ENCODE results near the gene ZNF610.

Gene ZNF610

DNA sequence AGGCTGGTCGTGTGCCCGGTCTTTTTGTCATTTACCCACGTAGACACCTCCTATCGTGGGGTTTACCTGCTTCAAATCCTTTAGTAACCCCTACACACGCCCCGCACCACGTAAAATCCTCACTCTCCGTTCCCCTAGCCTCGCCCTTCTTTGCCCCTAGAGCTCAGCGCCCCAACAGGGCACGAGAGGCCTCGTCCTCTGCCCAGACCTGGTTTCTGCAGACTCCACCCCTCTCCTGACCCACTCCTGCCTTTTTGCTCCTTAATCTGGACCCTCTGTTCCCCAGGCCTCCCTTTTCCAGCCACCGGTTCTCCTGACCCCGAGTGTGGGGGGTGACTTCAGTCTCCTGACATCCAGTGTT is 62.0 kb downstream of the ZNF610 start:
- no peak for DNase-seq

DNA sequence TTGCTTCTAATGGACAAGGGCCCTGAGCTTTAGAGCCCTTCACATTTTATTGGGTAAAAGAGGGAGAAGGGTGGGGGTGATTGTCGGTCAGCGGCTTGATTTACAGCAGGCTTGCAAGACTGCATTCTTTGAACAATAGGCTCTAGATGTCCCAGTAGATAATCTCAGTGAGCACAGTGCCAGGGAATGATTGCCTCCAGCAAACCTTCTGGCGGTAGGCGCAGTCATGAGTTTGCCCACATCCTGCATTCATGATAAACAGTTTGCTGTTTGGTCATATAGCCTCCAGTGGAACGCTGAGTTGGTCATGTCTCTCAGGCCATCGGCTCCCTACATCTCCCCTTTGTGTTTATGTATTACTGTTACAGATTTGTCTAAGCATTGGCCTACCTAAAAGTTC is 74.2 kb downstream of the ZNF610 start:
- no peak for DNase-seq

DNA sequence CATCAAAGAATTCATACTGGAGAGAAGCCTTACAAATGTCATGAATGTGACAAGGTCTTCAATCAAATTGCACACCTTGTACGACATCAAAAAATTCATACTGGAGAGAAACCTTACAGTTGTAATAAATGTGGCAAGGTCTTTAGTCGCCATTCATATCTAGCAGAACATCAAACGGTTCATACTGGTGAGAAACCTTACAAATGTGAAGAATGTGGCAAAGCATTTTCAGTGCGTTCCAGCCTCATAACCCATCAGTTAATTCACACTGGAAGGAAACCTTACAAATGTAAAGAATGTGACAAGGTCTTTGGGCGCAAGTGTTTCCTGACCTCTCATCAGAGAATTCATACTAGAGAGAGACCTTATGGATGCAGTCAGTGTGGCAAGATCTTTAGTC is 79.7 kb downstream of the ZNF610 start:
- DNase-seq, result no peak

All from NCI-H2081 (cell line).